RWPE2 (cell line): ENCODE results near the gene ZBTB48.

Experiments
- ATAC-seq: fragments of 200-7000 bp; cut with Tn5 transposase; 3 replicates; pipeline ENCODE4 v1.9.1; 2021; ENCODE audit warnings: low read depth
- DNase-seq: peaks from one replicate; pipeline ENCODE4 v3.0.0-alpha.2; 2020; ENCODE audit warnings: low spot score
- H3K27ac ChIP-seq: fragments of 450-650 bp; 2 replicates; pipeline ENCODE4 v1.5.1; 2017; ENCODE audit warnings: mild to moderate bottlenecking; ENCODE audit not compliant: poor library complexity, severe bottlenecking
- H3K27me3 ChIP-seq: fragments of 250-450 bp; sonication (Bioruptor Pico); 2 replicates; pipeline ENCODE4 v1.5.1; 2021; ENCODE audit warnings: mild to moderate bottlenecking, moderate library complexity; ENCODE audit not compliant: insufficient read depth, poor library complexity, severe bottlenecking
- H3K36me3 ChIP-seq: fragments of 250-450 bp; sonication (Bioruptor Pico); 2 replicates; pipeline ENCODE4 v1.5.1; 2020; ENCODE audit warnings: low read depth, mild to moderate bottlenecking, moderate library complexity
- H3K4me1 ChIP-seq: fragments of 250-450 bp; sonication (Bioruptor Pico); 2 replicates; pipeline ENCODE4 v1.5.1; 2021; ENCODE audit warnings: mild to moderate bottlenecking, moderate library complexity; ENCODE audit not compliant: insufficient read depth, poor library complexity, severe bottlenecking
- H3K4me3 ChIP-seq: fragments of 250-450 bp; sonication (Bioruptor Pico); 2 replicates; pipeline ENCODE4 v1.5.1; 2021; ENCODE audit warnings: mild to moderate bottlenecking, moderate library complexity; ENCODE audit not compliant: severe bottlenecking
- H3K9me3 ChIP-seq: fragments of 250-450 bp; sonication (Bioruptor Pico); 2 replicates; pipeline ENCODE4 v1.5.1; 2021; ENCODE audit warnings: mild to moderate bottlenecking, moderate library complexity; ENCODE audit not compliant: severe bottlenecking
- CTCF ChIP-seq: fragments of 450-650 bp; IDR thresholded peaks from one replicate; pipeline ENCODE4 v1.5.1; 2017; ENCODE audit warnings: mild to moderate bottlenecking, moderate library complexity; ENCODE audit not compliant: poor library complexity, severe bottlenecking

ZBTB48 gene

DNA sequence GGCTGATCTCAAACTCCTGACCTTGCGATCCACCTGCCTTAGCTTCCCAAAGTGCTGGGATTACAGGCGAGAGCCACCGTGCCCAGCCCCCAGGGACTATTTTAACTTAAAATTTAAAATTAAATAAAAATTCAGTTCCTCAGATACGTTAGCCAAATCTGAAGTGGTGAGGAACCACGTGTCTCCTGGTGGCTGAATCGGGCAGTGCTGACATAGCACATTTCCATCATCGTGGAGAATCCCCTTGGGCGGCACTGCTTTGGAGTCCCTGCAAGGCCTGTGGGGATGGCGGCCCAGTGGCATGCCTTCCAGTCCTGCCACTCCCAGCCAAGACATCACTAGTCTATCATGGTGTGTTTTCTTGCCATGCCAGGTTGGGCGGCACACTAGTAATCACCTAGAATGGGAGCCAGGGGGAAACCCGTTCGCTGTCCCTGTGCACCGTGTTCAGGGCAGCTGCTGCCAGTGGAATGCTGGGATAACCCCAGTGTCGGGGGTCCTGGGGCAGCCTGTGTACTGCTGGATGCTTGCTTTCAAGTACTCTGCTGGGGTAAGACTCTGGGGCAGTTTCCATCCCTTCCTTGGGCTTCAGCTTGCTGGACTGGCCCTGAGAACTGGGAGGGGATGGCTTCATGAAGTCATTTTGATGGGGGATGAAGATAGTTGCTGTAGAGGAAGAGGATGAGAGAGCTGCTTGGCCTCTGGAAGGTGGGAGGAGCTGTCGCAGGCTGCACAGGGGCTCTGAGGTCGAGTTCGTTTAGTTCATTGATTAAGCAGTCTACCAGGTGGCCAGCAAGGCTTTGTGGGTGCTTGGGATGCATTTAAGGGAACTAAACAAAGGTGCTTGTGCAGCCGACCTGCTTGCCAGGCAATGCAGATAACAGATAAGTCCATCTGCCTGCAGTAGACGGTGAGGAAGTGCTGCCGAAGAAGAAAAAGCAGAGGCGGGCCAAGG, 4.6 kb downstream of the ZBTB48 start:
- Histone ChIP-seq H3K27ac (no peak overlapping the region), H3K36me3 (peaks cover 36% of the 10 kb centered on the region), H3K4me1 (peaks cover 29% of the 10 kb centered on the region), H3K4me3 (no peak overlapping the region), H3K9me3 (no peaks in the 10 kb centered on the region), H3K27me3 (no peaks in the 10 kb centered on the region)
- TF ChIP-seq CTCF: no peak
- DNase-seq (no peak), ATAC-seq (no peak)

- H3K9me3 ChIP-seq: no peaks in the 10 kb centered on the region
- H3K36me3 ChIP-seq: peaks cover 44% of the 10 kb centered on the region
- no peaks in the 10 kb centered on the region for H3K27me3 ChIP-seq
- H3K27ac ChIP-seq: no peak overlapping the region
- no peak for DNase-seq
- ATAC-seq: no peak
- peaks cover 29% of the 10 kb centered on the region for H3K4me1 ChIP-seq
- H3K4me3 ChIP-seq: no peak overlapping the region
- TF ChIP-seq CTCF: no peak
Observed at GRCh38 chr1:6585081-6585722, 5.4 kb downstream of the ZBTB48 start.

- Histone ChIP-seq H3K27ac (no peak overlapping the region), H3K36me3 (peaks cover 50% of the 10 kb centered on the region), H3K9me3 (no peaks in the 10 kb centered on the region), H3K4me1 (peaks cover 29% of the 10 kb centered on the region), H3K27me3 (no peaks in the 10 kb centered on the region), H3K4me3 (no peak overlapping the region)
- no peak for ATAC-seq
- DNase-seq: no peak
- TF ChIP-seq CTCF: no peak
Observed at GRCh38 chr1:6585841-6586240, 6.0 kb downstream of the ZBTB48 start.

- DNase-seq (no peak), ATAC-seq (no peak)
- H3K36me3 ChIP-seq: peaks cover 48% of the 10 kb centered on the region
Observed at GRCh38 chr1:6586404-6586816, 6.6 kb downstream of the ZBTB48 start.

More at GRCh38 chr1:6586404-6586816, 6.6 kb downstream of the ZBTB48 start:
- H3K27me3 ChIP-seq: no peaks in the 10 kb centered on the region
- peak overlapping the region; percentile 60 for H3K27ac ChIP-seq
- TF ChIP-seq CTCF: no peak
- no peaks in the 10 kb centered on the region for H3K9me3 ChIP-seq
- no peak overlapping the region for H3K4me3 ChIP-seq
- H3K4me1 ChIP-seq: peaks cover 26% of the 10 kb centered on the region
